22Rv1 (cell line): ENCODE data around the gene ORC2.

Source experiments
- ZFX ChIP-seq: fragments of 450-650 bp; IDR thresholded peaks from 2 replicates; pipeline ENCODE4 v1.6.1; 2017; ENCODE audit warnings: antibody characterized with exemption, borderline replicate concordance
- TF ChIP-seq, protein P1 (sequence below): fragments of 450-650 bp; IDR thresholded peaks from 2 replicates; pipeline ENCODE4 v1.5.1; 2017; ENCODE audit warnings: mild to moderate bottlenecking

DNA sequence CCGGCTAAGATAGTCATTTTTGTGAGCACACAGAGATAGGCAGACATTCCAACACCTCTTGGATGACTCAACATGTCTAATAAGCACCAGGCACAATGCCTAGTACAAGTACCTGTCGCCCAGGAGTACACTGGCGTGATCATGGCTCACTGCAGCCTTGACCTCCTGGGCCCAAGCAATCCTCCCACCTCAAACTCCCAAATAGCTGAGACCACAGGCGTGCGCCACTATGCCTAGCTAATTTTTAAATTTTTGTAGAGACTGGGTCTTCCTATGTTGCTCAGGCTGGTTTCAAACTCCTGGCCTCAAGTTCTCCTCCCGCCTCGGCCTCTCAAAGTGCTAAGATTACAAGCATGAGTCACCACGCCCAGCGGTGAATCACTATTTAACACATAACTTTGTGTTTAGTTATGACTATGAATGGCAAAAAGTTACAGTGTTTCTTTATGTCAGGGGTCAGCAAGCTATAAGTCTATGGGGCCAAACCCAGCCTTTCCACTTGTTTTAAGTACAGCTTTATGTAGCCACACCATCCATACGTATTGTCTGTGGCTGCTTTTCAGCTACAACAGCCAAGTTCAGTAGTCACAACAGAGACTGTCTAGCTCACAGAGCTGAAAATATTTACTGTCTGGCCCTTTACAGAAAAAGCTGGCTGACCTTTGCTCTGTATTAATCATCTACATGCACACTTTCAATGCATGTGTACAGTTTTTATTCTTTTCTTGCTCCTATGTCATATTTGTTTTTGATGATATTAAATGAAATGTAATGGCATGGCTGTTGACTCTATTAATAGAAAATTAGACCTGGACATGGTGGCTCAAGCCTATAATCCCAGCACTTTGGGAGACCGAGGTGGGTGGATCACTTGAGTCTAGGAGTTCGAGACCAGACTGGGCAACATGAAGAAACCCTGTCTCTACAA lies 18.7 kb downstream of the ORC2 start:
- TF ChIP-seq, protein P1, sequence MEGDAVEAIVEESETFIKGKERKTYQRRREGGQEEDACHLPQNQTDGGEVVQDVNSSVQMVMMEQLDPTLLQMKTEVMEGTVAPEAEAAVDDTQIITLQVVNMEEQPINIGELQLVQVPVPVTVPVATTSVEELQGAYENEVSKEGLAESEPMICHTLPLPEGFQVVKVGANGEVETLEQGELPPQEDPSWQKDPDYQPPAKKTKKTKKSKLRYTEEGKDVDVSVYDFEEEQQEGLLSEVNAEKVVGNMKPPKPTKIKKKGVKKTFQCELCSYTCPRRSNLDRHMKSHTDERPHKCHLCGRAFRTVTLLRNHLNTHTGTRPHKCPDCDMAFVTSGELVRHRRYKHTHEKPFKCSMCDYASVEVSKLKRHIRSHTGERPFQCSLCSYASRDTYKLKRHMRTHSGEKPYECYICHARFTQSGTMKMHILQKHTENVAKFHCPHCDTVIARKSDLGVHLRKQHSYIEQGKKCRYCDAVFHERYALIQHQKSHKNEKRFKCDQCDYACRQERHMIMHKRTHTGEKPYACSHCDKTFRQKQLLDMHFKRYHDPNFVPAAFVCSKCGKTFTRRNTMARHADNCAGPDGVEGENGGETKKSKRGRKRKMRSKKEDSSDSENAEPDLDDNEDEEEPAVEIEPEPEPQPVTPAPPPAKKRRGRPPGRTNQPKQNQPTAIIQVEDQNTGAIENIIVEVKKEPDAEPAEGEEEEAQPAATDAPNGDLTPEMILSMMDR: no peak
- TF ChIP-seq ZFX: no peak
